ENCODE data around the gene ZNF526.

Gene ZNF526

GRCh38 chr19:42207767-42208271 is 12.3 kb upstream of the ZNF526 start:
- TF ChIP-seq TAF1 (IDR thresholded peaks at IDR 0.05; ENCODE audit: borderline replicate concordance, insufficient read depth, low read length) = no peak
- TF ChIP-seq SIN3A (IDR thresholded peaks at IDR 0.05; ENCODE audit: borderline replicate concordance, insufficient read depth, low read length) = no peak
- no peak for TF ChIP-seq POLR2AphosphoS5 (IDR thresholded peaks at IDR 0.05; ENCODE audit: low read depth, low read length)
- TF ChIP-seq REST (IDR thresholded peaks at IDR 0.05; ENCODE audit: insufficient read depth in 1 of 2, low read depth in 2 of 2, low read length in 2 of 2) = no peak
- no peak for TF ChIP-seq FOXP2 (optimal IDR thresholded peaks at IDR 0.05; ENCODE audit: borderline replicate concordance, extremely low read depth, extremely low read length, insufficient read depth)

GRCh38 chr19:42208612-42209011 is 11.5 kb upstream of the ZNF526 start:
- TF ChIP-seq SIN3A (IDR thresholded peaks at IDR 0.05; ENCODE audit: borderline replicate concordance, insufficient read depth, low read length) = no peak
- no peak for TF ChIP-seq POLR2AphosphoS5 (IDR thresholded peaks at IDR 0.05; ENCODE audit: low read depth, low read length)
- no peak for TF ChIP-seq TAF1 (IDR thresholded peaks at IDR 0.05; ENCODE audit: borderline replicate concordance, insufficient read depth, low read length)
- TF ChIP-seq REST (IDR thresholded peaks at IDR 0.05; ENCODE audit: insufficient read depth in 1 of 2, low read depth in 2 of 2, low read length in 2 of 2) = no peak
- no peak for TF ChIP-seq FOXP2 (optimal IDR thresholded peaks at IDR 0.05; ENCODE audit: borderline replicate concordance, extremely low read depth, extremely low read length, insufficient read depth)

- TF ChIP-seq REST (IDR thresholded peaks at IDR 0.05; ENCODE audit: insufficient read depth in 1 of 2, low read depth in 2 of 2, low read length in 2 of 2) (no peak), SIN3A (IDR thresholded peaks at IDR 0.05; ENCODE audit: borderline replicate concordance, insufficient read depth, low read length) (no peak), POLR2AphosphoS5 (IDR thresholded peaks at IDR 0.05; ENCODE audit: low read depth, low read length) (no peak), TAF1 (IDR thresholded peaks at IDR 0.05; ENCODE audit: borderline replicate concordance, insufficient read depth, low read length) (no peak), FOXP2 (optimal IDR thresholded peaks at IDR 0.05; ENCODE audit: borderline replicate concordance, extremely low read depth, extremely low read length, insufficient read depth) (no peak)
These were observed 7.2 kb upstream of the ZNF526 start for GRCh38 chr19:42212886-42213285.

GRCh38 chr19:42214810-42215485 is 5.2 kb upstream of the ZNF526 start:
- no peak for TF ChIP-seq TAF1 (IDR thresholded peaks at IDR 0.05; ENCODE audit: borderline replicate concordance, insufficient read depth, low read length)
- no peak for TF ChIP-seq REST (IDR thresholded peaks at IDR 0.05; ENCODE audit: insufficient read depth in 1 of 2, low read depth in 2 of 2, low read length in 2 of 2)
- no peak for TF ChIP-seq POLR2AphosphoS5 (IDR thresholded peaks at IDR 0.05; ENCODE audit: low read depth, low read length)
- TF ChIP-seq FOXP2 (optimal IDR thresholded peaks at IDR 0.05; ENCODE audit: borderline replicate concordance, extremely low read depth, extremely low read length, insufficient read depth) = no peak
- no peak for TF ChIP-seq SIN3A (IDR thresholded peaks at IDR 0.05; ENCODE audit: borderline replicate concordance, insufficient read depth, low read length)

Measured in PFSK-1 (cell line).